Measurements from ENCODE around the gene PLXDC1. TPM values are rescaled to one million over a fixed set of nuclear protein-coding genes. Genes with fewer than 3 reads are reported as not detected.

PLXDC1 gene
- total RNA-seq, 6 donors from 2014 or later = 3.8 to 47.1 (median 10.5) TPM

- no peak for TF ChIP-seq POLR2AphosphoS5 (IDR thresholded peaks at IDR 0.05)
- TF ChIP-seq POLR2A (IDR thresholded peaks at IDR 0.05) = no peak
- no peak for TF ChIP-seq EP300 (IDR thresholded peaks at IDR 0.05)
- no peak for TF ChIP-seq CTCF (IDR thresholded peaks at IDR 0.05)
- no peak overlapping the region for H3K4me3 ChIP-seq
- no peaks in the 10 kb centered on the region for H3K9me3 ChIP-seq
- 89 to 92% methylated on average over 4 to 10 of the region's 10 CpGs for WGBS, 2 donors
- no peaks in the 10 kb centered on the region for H3K27me3 ChIP-seq
- ATAC-seq (ENCODE audit: low FRiP score in 2 of 2) = no peak
- DNase-seq = no peak
- peaks cover 0 to 2% (median under 1%) of the 10 kb centered on the region in 4 donors for H3K4me1 ChIP-seq
- peaks cover 22 to 86% (median 70%) of the 10 kb centered on the region in 4 donors for H3K36me3 ChIP-seq
- no peak overlapping the region for H3K27ac ChIP-seq
These were observed 32.3 kb upstream of the PLXDC1 start for GRCh38 chr17:39183720-39184119.

DNA sequence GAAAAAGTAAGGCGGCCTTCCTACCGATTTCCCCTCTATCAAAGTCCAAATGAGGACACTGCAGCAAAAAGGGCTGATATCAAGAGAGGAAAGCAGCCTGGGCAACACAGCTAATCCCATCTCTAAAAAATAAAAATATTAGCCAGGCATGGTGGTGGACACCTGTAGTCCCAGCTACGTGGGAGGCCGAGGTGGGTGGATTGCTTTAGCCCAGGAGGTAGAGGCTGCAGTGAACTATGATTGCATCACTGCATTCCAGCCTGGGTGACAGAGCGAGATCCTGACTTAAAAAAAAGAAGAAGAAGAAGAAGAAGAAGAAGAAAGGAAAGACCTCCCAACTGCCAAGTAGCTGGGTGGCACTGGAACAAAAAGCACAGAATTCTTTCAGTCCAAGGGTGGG lies 31.6 kb upstream of the PLXDC1 start:
- TF ChIP-seq POLR2AphosphoS5 (IDR thresholded peaks at IDR 0.05) (no peak), CTCF (IDR thresholded peaks at IDR 0.05) (no peak), POLR2A (IDR thresholded peaks at IDR 0.05) (no peak), EP300 (IDR thresholded peaks at IDR 0.05) (no peak)
- ATAC-seq (ENCODE audit: low FRiP score in 2 of 2) = no peak
- Histone ChIP-seq H3K27ac (no peak overlapping the region), H3K4me1 (peaks cover 0 to 9% (median 3%) of the 10 kb centered on the region in 4 donors), H3K36me3 (peaks cover 22 to 79% (median 65%) of the 10 kb centered on the region in 4 donors), H3K27me3 (no peaks in the 10 kb centered on the region), H3K4me3 (no peak overlapping the region), H3K9me3 (no peaks in the 10 kb centered on the region)
- DNase-seq = no peak
- WGBS, 2 donors = 78 to 93% methylated on average over 5 of the region's 5 CpGs

- ATAC-seq (ENCODE audit: low FRiP score in 2 of 2) (no peak), DNase-seq (no peak)
- no peak for TF ChIP-seq EP300 (IDR thresholded peaks at IDR 0.05)
- TF ChIP-seq CTCF (IDR thresholded peaks at IDR 0.05) = no peak
- TF ChIP-seq POLR2AphosphoS5 (IDR thresholded peaks at IDR 0.05) = no peak
- TF ChIP-seq POLR2A (IDR thresholded peaks at IDR 0.05) = no peak
- Histone ChIP-seq H3K27ac (no peak overlapping the region), H3K36me3 (peaks cover 13 to 78% (median 62%) of the 10 kb centered on the region in 4 donors), H3K4me1 (peaks cover 0 to 15% (median 8%) of the 10 kb centered on the region in 4 donors), H3K9me3 (no peaks in the 10 kb centered on the region), H3K4me3 (no peak overlapping the region), H3K27me3 (no peaks in the 10 kb centered on the region)
- 88 to 92% methylated on average over 5 of the region's 5 CpGs for WGBS, 2 donors
These were observed 29.9 kb upstream of the PLXDC1 start for GRCh38 chr17:39181303-39181702.

GRCh38 chr17:39178536-39178935 lies 27.1 kb upstream of the PLXDC1 start:
- DNase-seq = peak in 1 of 2 donors; percentile 67
- Histone ChIP-seq H3K27me3 (no peaks in the 10 kb centered on the region), H3K9me3 (no peaks in the 10 kb centered on the region), H3K36me3 (peaks cover 0 to 61% (median 40%) of the 10 kb centered on the region in 4 donors), H3K4me1 (peaks cover 8 to 15% (median 9%) of the 10 kb centered on the region in 4 donors), H3K27ac (peak overlapping the region in 3 of 4 donors; percentile 8 to 30 (median 22)), H3K4me3 (no peak overlapping the region)
- 54 to 65% methylated on average over 4 of the region's 4 CpGs for WGBS, 2 donors
- peak in 1 of 2 donors; percentile 33 for ATAC-seq (ENCODE audit: low FRiP score in 2 of 2)
- TF ChIP-seq CTCF (IDR thresholded peaks at IDR 0.05) (no peak), POLR2A (IDR thresholded peaks at IDR 0.05) (no peak), EP300 (IDR thresholded peaks at IDR 0.05) (no peak), POLR2AphosphoS5 (IDR thresholded peaks at IDR 0.05) (no peak)

GRCh38 chr17:39177256-39177655 lies 25.8 kb upstream of the PLXDC1 start:
- WGBS, 2 donors = 92 to 93% methylated on average over 11 to 12 of the region's 12 CpGs
- Histone ChIP-seq H3K27me3 (no peaks in the 10 kb centered on the region), H3K36me3 (peaks cover 0 to 52% (median 32%) of the 10 kb centered on the region in 4 donors), H3K4me1 (peaks cover 8 to 15% (median 9%) of the 10 kb centered on the region in 4 donors), H3K4me3 (no peak overlapping the region), H3K9me3 (no peaks in the 10 kb centered on the region), H3K27ac (no peak overlapping the region)
- TF ChIP-seq EP300 (IDR thresholded peaks at IDR 0.05) (no peak), POLR2AphosphoS5 (IDR thresholded peaks at IDR 0.05) (no peak), POLR2A (IDR thresholded peaks at IDR 0.05) (no peak), CTCF (IDR thresholded peaks at IDR 0.05) (no peak)
- DNase-seq (peak in 1 of 2 donors; percentile 33), ATAC-seq (ENCODE audit: low FRiP score in 2 of 2) (peak in 1 of 2 donors; percentile 15)
